Gastroesophageal sphincter (tissue), 4 donors: ENCODE data around the gene CIBAR2. TPM values are rescaled to one million over a fixed set of nuclear protein-coding genes. Genes with fewer than 3 reads are reported as not detected.

Experiments used
- ATAC-seq: fragments of 150-250 bp; one replicate; pipeline ENCODE4 v1.9.1; 2016; ENCODE audit warnings: mild to moderate bottlenecking, moderate library complexity
- H3K27ac ChIP-seq, 4 donors: fragments of 200-600 bp; sonication (generic) in 3 of 4; 1 replicate in 3 of 4; 2 replicates in 1 of 4; pipeline ENCODE4 v1.5.1; 2016 to 2019
- H3K27me3 ChIP-seq: fragments of 200-600 bp; sonication (generic); one replicate; pipeline ENCODE4 v1.5.1; 2019
- H3K36me3 ChIP-seq, 2 donors: fragments of 200-600 bp; sonication (generic); one replicate each; pipeline ENCODE4 v1.5.1; 2019; ENCODE audit warnings: control low read depth in 1 of 2
- H3K4me1 ChIP-seq, 3 donors: fragments of 200-600 bp; sonication (generic); 1 replicate in 2 of 3; 2 replicates in 1 of 3; pipeline ENCODE4 v1.5.1; 2016 to 2019; ENCODE audit warnings: control low read depth in 2 of 3
- H3K4me3 ChIP-seq, 2 donors: fragments of 200-600 bp; sonication (generic); one replicate each; pipeline ENCODE4 v1.5.1; 2019; ENCODE audit warnings: mild to moderate bottlenecking in 1 of 2, moderate library complexity in 1 of 2
- H3K9me3 ChIP-seq, 3 donors: fragments of 200-600 bp; sonication (generic); one replicate each; pipeline ENCODE4 v1.5.1; 2017 to 2019; ENCODE audit warnings: control low read depth in 2 of 3
- CTCF ChIP-seq, 4 experiments: fragments of 200-600 bp in 2 of 4; fragments of 450-650 bp in 2 of 4; sonication (generic) in 1 of 4; IDR thresholded peaks; one replicate each; pipeline ENCODE4 v1.5.1; 2017 to 2019; ENCODE audit warnings: antibody characterized with exemption in 4 of 4, mild to moderate bottlenecking in 2 of 4, moderate library complexity in 2 of 4
- EP300 ChIP-seq: sonication (generic); formaldehyde crosslinking; IDR thresholded peaks from one replicate; pipeline ENCODE4 v1.6.1; 2017; ENCODE audit warnings: antibody characterized with exemption, mild to moderate bottlenecking
- POLR2A ChIP-seq, 2 donors: fragments of 450-650 bp; IDR thresholded peaks; one replicate each; pipeline ENCODE4 v1.6.1; 2017; ENCODE audit warnings: antibody characterized with exemption in 2 of 2, mild to moderate bottlenecking in 2 of 2, moderate library complexity in 1 of 2
- POLR2AphosphoS5 ChIP-seq: sonication (generic); formaldehyde crosslinking; IDR thresholded peaks from one replicate; pipeline ENCODE4 v1.6.1; 2017; ENCODE audit warnings: antibody characterized with exemption
- WGBS, 2 donors: methylation state at CpG; one replicate each; pipeline ENCODE4 v1.1.5; 2018; ENCODE audit warnings: low coverage in 1 of 2; 5-methylcytosine and 5-hydroxymethylcytosine counted together
- total RNA-seq, 4 donors: library from RNA; depleted of rRNA; stranded (reverse); fragments of >200 nt; gene quantifications; one replicate each; pipeline ENCODE4 v1.1.0, GENCODE V29; 2016

Gene CIBAR2
- total RNA-seq, 4 donors from 2014 or later: not detected

GRCh38 chr16:85151603-85152413 lies 39.5 kb upstream of the CIBAR2 start:
- WGBS, 2 donors: 20% methylated on average over 1 of the region's 24 CpGs; no CpG with 5 or more reads in 1 of the 2 donors
- TF ChIP-seq POLR2AphosphoS5: peak; percentile 85
- no peak for TF ChIP-seq EP300
- TF ChIP-seq POLR2A (IDR thresholded peaks at IDR 0.05): no peak
- Histone ChIP-seq H3K27ac (peak overlapping the region; percentile 32 to 85 (median 78)), H3K36me3 (no peaks in the 10 kb centered on the region), H3K4me1 (peaks cover 0 to 63% (median 33%) of the 10 kb centered on the region in 3 donors), H3K27me3 (no peaks in the 10 kb centered on the region), H3K9me3 (no peaks in the 10 kb centered on the region), H3K4me3 (no peak overlapping the region)
- peak; percentile 90 for ATAC-seq

- TF ChIP-seq EP300 (no peak), POLR2A (IDR thresholded peaks at IDR 0.05) (no peak), CTCF (IDR thresholded peaks at IDR 0.05) (no peak), POLR2AphosphoS5 (no peak)
Measured at GRCh38 chr16:85151079-85151602, 38.9 kb upstream of the CIBAR2 start.

GRCh38 chr16:85150331-85150940 lies 38.2 kb upstream of the CIBAR2 start:
- Histone ChIP-seq H3K4me3 (no peak overlapping the region), H3K4me1 (peaks cover 0 to 77% (median 33%) of the 10 kb centered on the region in 3 donors), H3K36me3 (no peaks in the 10 kb centered on the region), H3K27me3 (no peaks in the 10 kb centered on the region), H3K9me3 (no peaks in the 10 kb centered on the region), H3K27ac (peak overlapping the region in 3 of 4 donors; percentile 56 to 85 (median 83))
- no peak for ATAC-seq
- no peak for TF ChIP-seq CTCF (IDR thresholded peaks at IDR 0.05)
- no peak for TF ChIP-seq POLR2AphosphoS5
- no peak for TF ChIP-seq EP300
- no peak for TF ChIP-seq POLR2A (IDR thresholded peaks at IDR 0.05)
- WGBS, 2 donors: no CpG with 5 or more reads among the region's 9 CpGs

More at GRCh38 chr16:85151079-85151602, 38.9 kb upstream of the CIBAR2 start:
- Histone ChIP-seq H3K27ac (peak overlapping the region in 3 of 4 donors; percentile 72 to 85 (median 83)), H3K27me3 (no peaks in the 10 kb centered on the region), H3K36me3 (no peaks in the 10 kb centered on the region), H3K4me3 (no peak overlapping the region), H3K9me3 (no peaks in the 10 kb centered on the region), H3K4me1 (peaks cover 0 to 70% (median 33%) of the 10 kb centered on the region in 3 donors)
- 61 to 73% methylated on average over 7 to 11 of the region's 11 CpGs for WGBS, 2 donors
- ATAC-seq: no peak

GRCh38 chr16:85149776-85150175 lies 37.5 kb upstream of the CIBAR2 start:
- peaks cover 0 to 84% (median 33%) of the 10 kb centered on the region in 3 donors for H3K4me1 ChIP-seq
- no peaks in the 10 kb centered on the region for H3K27me3 ChIP-seq
- no peaks in the 10 kb centered on the region for H3K9me3 ChIP-seq
- no peak for TF ChIP-seq POLR2A (IDR thresholded peaks at IDR 0.05)
- peak; percentile 83 for TF ChIP-seq POLR2AphosphoS5
- TF ChIP-seq CTCF (IDR thresholded peaks at IDR 0.05): no peak
- TF ChIP-seq EP300: no peak
- 0 to 36% methylated on average over 1 to 4 of the region's 14 CpGs for WGBS, 2 donors
- H3K36me3 ChIP-seq: no peaks in the 10 kb centered on the region
- ATAC-seq: peak; percentile 48
- H3K4me3 ChIP-seq: no peak overlapping the region
- peak overlapping the region in 3 of 4 donors; percentile 53 to 75 (median 56) for H3K27ac ChIP-seq

- Histone ChIP-seq H3K27me3 (no peaks in the 10 kb centered on the region), H3K4me3 (no peak overlapping the region), H3K4me1 (peaks cover 0 to 86% (median 33%) of the 10 kb centered on the region in 3 donors), H3K9me3 (no peaks in the 10 kb centered on the region), H3K27ac (peak overlapping the region in 3 of 4 donors; percentile 53 to 75 (median 56)), H3K36me3 (no peaks in the 10 kb centered on the region)
- ATAC-seq: peak; percentile 16
- TF ChIP-seq CTCF (IDR thresholded peaks at IDR 0.05) (no peak), POLR2AphosphoS5 (peak; percentile 79), EP300 (no peak)
- 14 to 32% methylated on average over 9 of the region's 9 CpGs for WGBS, 2 donors
Measured at GRCh38 chr16:85148931-85149330, 36.7 kb upstream of the CIBAR2 start.
